GM18520 (cell line): ENCODE data around the gene COL21A1.
"Not testable (repeated sequence)": the region's sequence is repeated elsewhere in the genome, so short reads cannot be mapped to it uniquely, and the experiment has no call there.

Experiments used
- ATAC-seq: cut with Tn5 transposase; IDR thresholded peaks from one replicate; pipeline ENCODE4 v1.9.1; 2021; ENCODE audit not compliant: unreplicated experiment

COL21A1 gene

GRCh38 chr6:56246881-56247653, at the start of gene COL21A1:
Gene COL21A1 (minus strand): TSS chr6:56247580. CDS start chr6:56182618, 64,962 bp downstream.
- ATAC-seq: no peak

- no peak for ATAC-seq
Observed at GRCh38 chr6:56293781-56294180, 46.4 kb upstream of the COL21A1 start.

- ATAC-seq: no peak
Observed at GRCh38 chr6:56292505-56293181, 45.3 kb upstream of the COL21A1 start.

- ATAC-seq: no peak
Observed at GRCh38 chr6:56291302-56291917, 44.0 kb upstream of the COL21A1 start.

GRCh38 chr6:56289721-56290120, 42.3 kb upstream of the COL21A1 start:
- ATAC-seq: no peak

- ATAC-seq: no peak
Observed at GRCh38 chr6:56288347-56288746, 41.0 kb upstream of the COL21A1 start.

- no peak for ATAC-seq
Observed at GRCh38 chr6:56282391-56282790, 35.0 kb upstream of the COL21A1 start.

GRCh38 chr6:56280126-56280525, 32.7 kb upstream of the COL21A1 start:
- no peak for ATAC-seq

GRCh38 chr6:56279331-56280080, 32.1 kb upstream of the COL21A1 start:
- ATAC-seq: no peak

- no peak for ATAC-seq
Observed at GRCh38 chr6:56278171-56278591, 30.8 kb upstream of the COL21A1 start.

- no peak for ATAC-seq
Observed at GRCh38 chr6:56270812-56271441, 23.5 kb upstream of the COL21A1 start.

- no peak for ATAC-seq
Observed at GRCh38 chr6:56268266-56268665, 20.9 kb upstream of the COL21A1 start.

- no peak for ATAC-seq
Observed at GRCh38 chr6:56266011-56266410, 18.6 kb upstream of the COL21A1 start.

- no peak for ATAC-seq
Observed at GRCh38 chr6:56263596-56264315, 16.4 kb upstream of the COL21A1 start.

GRCh38 chr6:56260593-56260992, 13.2 kb upstream of the COL21A1 start:
- not testable (repeated sequence) for ATAC-seq

- ATAC-seq: no peak
Observed at GRCh38 chr6:56259234-56260077, 12.1 kb upstream of the COL21A1 start.

- no peak for ATAC-seq
Observed at GRCh38 chr6:56255349-56255748, 8.0 kb upstream of the COL21A1 start.

- ATAC-seq: no peak
Observed at GRCh38 chr6:56250266-56250665, 2.9 kb upstream of the COL21A1 start.

- ATAC-seq: no peak
Observed at GRCh38 chr6:56247654-56248122, 308 bp upstream of the COL21A1 start.
